ENCODE data around the gene DNM2. TPM values are rescaled to one million over a fixed set of nuclear protein-coding genes. Genes with fewer than 3 reads are reported as not detected.

The DNM2 gene
- total RNA-seq, 1 donor from 2014 or later = 156 TPM

GRCh38 chr19:10846500-10847202 is 128.8 kb downstream of the DNM2 start:
- intact Hi-C loops (cut with micrococcal nuclease) = no loop called here

DNA sequence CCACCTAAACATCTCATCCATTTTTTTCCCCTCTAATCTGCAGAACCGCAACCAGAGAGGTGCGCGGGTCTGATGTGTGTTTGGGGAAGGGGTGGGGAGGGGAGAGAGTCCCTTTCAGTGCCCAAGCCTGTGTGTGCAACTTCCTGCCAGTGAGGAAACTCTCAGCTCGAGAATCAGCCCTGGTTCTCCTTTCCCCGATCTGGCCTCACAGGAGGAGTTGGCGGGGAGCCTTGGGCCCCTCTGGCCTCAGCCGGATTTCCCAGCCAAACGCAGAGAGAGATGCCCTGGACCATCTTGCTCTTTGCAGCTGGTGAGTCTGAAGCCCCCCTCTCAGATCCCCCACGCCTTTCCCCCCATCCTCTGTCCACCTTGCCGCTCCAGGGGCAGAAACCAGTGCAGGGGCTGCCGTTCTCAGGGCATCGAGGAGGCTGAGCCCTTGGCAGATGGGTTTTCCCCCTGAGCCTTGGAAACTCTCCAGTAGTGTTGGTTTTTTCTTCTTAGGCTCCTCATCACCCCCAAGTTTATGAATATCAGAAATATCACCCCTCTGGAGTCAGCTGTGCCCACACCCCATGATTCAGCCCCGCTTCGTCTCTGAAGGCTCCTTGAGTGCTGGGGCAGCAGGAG is 130.5 kb downstream of the DNM2 start, which contains the start of gene C19orf38:
Gene C19orf38, plus strand, starts transcription at position 186 of the 627 bp plus-strand sequence. Its CDS starts 94 bp downstream, at position 280.
- intact Hi-C loops (cut with micrococcal nuclease) = no loop called here
- DNase-seq = no peak
- H3K27ac ChIP-seq (replicated peaks) = no peak within 1 kb of the TSS
- no peaks in the 10 kb centered on the region for H3K36me3 ChIP-seq
- peaks cover 24% of the 10 kb centered on the region for H3K27me3 ChIP-seq (ENCODE audit: low read depth)
- H3K4me3 ChIP-seq = no peak within 1 kb of the TSS
- TF ChIP-seq, protein P1, sequence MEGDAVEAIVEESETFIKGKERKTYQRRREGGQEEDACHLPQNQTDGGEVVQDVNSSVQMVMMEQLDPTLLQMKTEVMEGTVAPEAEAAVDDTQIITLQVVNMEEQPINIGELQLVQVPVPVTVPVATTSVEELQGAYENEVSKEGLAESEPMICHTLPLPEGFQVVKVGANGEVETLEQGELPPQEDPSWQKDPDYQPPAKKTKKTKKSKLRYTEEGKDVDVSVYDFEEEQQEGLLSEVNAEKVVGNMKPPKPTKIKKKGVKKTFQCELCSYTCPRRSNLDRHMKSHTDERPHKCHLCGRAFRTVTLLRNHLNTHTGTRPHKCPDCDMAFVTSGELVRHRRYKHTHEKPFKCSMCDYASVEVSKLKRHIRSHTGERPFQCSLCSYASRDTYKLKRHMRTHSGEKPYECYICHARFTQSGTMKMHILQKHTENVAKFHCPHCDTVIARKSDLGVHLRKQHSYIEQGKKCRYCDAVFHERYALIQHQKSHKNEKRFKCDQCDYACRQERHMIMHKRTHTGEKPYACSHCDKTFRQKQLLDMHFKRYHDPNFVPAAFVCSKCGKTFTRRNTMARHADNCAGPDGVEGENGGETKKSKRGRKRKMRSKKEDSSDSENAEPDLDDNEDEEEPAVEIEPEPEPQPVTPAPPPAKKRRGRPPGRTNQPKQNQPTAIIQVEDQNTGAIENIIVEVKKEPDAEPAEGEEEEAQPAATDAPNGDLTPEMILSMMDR (IDR thresholded peaks at IDR 0.05; ENCODE audit: borderline replicate concordance) = no peak
- peaks cover 23% of the 10 kb centered on the region for H3K9me3 ChIP-seq (replicated peaks)
- no peaks in the 10 kb centered on the region for H3K4me1 ChIP-seq

More at GRCh38 chr19:10846500-10847202, 128.8 kb downstream of the DNM2 start:
- Histone ChIP-seq H3K27me3 (ENCODE audit: low read depth) (peaks cover 24% of the 10 kb centered on the region), H3K36me3 (no peaks in the 10 kb centered on the region), H3K4me3 (no peak overlapping the region), H3K9me3 (replicated peaks) (peaks cover 23% of the 10 kb centered on the region), H3K4me1 (no peaks in the 10 kb centered on the region), H3K27ac (replicated peaks) (no peak overlapping the region)
- no peak for DNase-seq
- TF ChIP-seq, protein P1 (IDR thresholded peaks at IDR 0.05; ENCODE audit: borderline replicate concordance) = no peak

DNA sequence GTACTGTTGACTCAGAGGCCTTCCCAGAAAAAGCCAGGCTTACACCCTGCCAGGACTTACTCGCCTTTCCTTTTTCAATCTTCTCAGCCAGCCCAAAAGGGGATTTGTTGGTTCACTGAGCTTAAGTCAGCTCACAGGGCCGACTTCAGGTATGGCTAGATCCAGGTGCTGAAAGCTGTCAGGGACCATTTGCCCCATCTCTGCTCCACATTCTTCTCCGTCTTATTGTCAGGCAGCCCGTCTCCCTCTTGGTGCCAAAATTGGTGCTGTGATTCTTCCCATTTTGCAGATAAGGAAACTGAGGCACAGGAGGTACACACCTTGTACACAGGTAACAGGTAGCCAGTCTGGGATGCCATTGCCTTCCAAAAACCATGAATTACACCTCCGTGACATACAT is 132.8 kb downstream of the DNM2 start:
- Histone ChIP-seq H3K36me3 (no peaks in the 10 kb centered on the region), H3K27ac (replicated peaks) (no peak overlapping the region), H3K4me3 (no peak overlapping the region), H3K9me3 (replicated peaks) (peaks cover 20% of the 10 kb centered on the region), H3K27me3 (ENCODE audit: low read depth) (peaks cover 24% of the 10 kb centered on the region), H3K4me1 (no peaks in the 10 kb centered on the region)
- intact Hi-C loops (cut with micrococcal nuclease) = no loop called here
- TF ChIP-seq, protein P1 (IDR thresholded peaks at IDR 0.05; ENCODE audit: borderline replicate concordance) = no peak
- DNase-seq = no peak

DNA sequence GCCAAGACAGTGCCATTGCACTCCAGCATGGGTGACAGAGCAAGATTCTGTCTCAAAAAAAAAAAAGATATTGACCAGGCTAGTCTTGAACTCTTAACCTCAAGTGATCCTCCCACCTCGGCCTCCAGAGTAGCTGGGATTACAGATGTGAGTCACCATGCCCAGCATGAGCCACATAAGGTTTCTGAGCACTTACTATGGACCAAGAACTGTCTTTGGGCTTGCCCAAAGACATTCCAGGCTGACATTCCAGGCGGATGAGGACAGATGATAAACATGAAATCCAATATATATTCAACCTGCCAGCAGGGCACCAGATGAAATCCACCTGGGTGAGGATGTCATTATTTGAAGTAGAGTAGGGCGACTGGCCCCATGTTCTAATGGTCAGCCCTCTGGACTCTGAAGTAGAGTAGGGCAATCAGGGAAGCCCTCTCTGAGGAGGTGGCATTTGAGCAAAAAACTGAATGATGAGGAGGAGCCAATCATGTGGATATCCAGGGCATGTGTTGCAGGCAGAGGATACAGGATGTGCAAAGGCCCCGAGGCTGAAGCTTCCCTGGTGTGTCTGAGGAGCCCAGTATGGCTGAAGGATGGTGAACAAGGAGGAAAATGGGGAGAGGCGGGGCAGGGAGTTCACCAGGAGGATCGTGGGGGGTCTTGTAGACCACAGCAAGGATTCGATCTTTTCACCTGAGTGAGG is 134.4 kb downstream of the DNM2 start:
- TF ChIP-seq, protein P1 (IDR thresholded peaks at IDR 0.05; ENCODE audit: borderline replicate concordance) = no peak
- Histone ChIP-seq H3K4me3 (no peak overlapping the region), H3K36me3 (no peaks in the 10 kb centered on the region), H3K9me3 (replicated peaks) (peaks cover 3% of the 10 kb centered on the region), H3K27me3 (ENCODE audit: low read depth) (peaks cover 24% of the 10 kb centered on the region), H3K27ac (replicated peaks) (no peak overlapping the region), H3K4me1 (no peaks in the 10 kb centered on the region)
- intact Hi-C loops (cut with micrococcal nuclease) = no loop called here
- no peak for DNase-seq

DNA sequence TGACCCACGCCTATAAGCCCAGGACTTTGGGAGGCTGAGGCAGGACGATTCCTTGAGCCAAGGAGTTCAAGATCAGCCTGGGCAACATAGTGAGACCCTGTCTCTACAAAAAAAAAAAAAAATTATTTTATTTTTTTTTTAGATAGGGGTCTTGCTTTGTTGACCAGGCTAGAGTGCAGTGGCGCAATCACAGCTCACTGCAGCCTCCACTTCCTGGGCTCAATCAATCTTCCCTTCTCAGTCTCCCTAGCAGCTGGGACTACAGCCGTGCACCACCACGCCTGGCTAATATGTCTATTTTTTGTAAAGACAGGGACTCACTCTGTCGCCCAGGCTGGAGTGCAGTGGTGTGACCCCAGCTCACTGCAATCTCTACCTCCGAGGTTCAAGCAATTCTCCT is 135.1 kb downstream of the DNM2 start:
- TF ChIP-seq, protein P1 (IDR thresholded peaks at IDR 0.05; ENCODE audit: borderline replicate concordance) = no peak
- Histone ChIP-seq H3K4me3 (no peak overlapping the region), H3K36me3 (no peaks in the 10 kb centered on the region)

More for the DNA sequence above, 135.1 kb downstream of the DNM2 start:
- DNase-seq = no peak
- Histone ChIP-seq H3K27ac (replicated peaks) (no peak overlapping the region), H3K4me1 (no peaks in the 10 kb centered on the region), H3K9me3 (replicated peaks) (no peaks in the 10 kb centered on the region), H3K27me3 (ENCODE audit: low read depth) (peaks cover 24% of the 10 kb centered on the region)
- intact Hi-C loops (cut with micrococcal nuclease) = no loop called here

Measured in left ventricle myocardium inferior (tissue), 1 donor.